Measurements from ENCODE around the gene DCBLD1. TPM values are rescaled to one million over a fixed set of nuclear protein-coding genes. Genes with fewer than 3 reads are reported as not detected.

Gene DCBLD1
- total and polyA plus RNA-seq, 7 donors, result 2.3 to 16.3 (median 6.8) TPM

- TF ChIP-seq POLR2AphosphoS5 (IDR thresholded peaks at IDR 0.05), result no peak
- H3K27ac ChIP-seq, result no peak overlapping the region
- no peaks in the 10 kb centered on the region for H3K27me3 ChIP-seq
- intact Hi-C loops (cut with DNase I), result no loop called here
- DNase-seq, result no peak
- no peak overlapping the region for H3K4me3 ChIP-seq
- peaks cover 0 to 5% (median 0%) of the 10 kb centered on the region in 4 donors for H3K36me3 ChIP-seq
- WGBS, 2 donors, result 96 to 97% methylated on average over 7 of the region's 7 CpGs
- H3K9me3 ChIP-seq, result no peaks in the 10 kb centered on the region
- peaks cover 0 to 16% (median 7%) of the 10 kb centered on the region in 4 donors for H3K4me1 ChIP-seq
These were observed 26.5 kb downstream of the DCBLD1 start for GRCh38 chr6:117509021-117509420.

- Histone ChIP-seq H3K4me1 (peaks cover 0 to 3% (median 1%) of the 10 kb centered on the region in 4 donors), H3K27me3 (no peaks in the 10 kb centered on the region), H3K36me3 (no peaks in the 10 kb centered on the region), H3K9me3 (no peaks in the 10 kb centered on the region), H3K4me3 (no peak overlapping the region), H3K27ac (no peak overlapping the region)
- 91 to 92% methylated on average over 7 of the region's 7 CpGs for WGBS, 2 donors
- no peak for DNase-seq
- TF ChIP-seq POLR2AphosphoS5 (IDR thresholded peaks at IDR 0.05) (no peak), CTCF (IDR thresholded peaks at IDR 0.05) (no peak), EP300 (IDR thresholded peaks at IDR 0.05) (no peak), POLR2A (IDR thresholded peaks at IDR 0.05) (no peak)
- intact Hi-C loops (cut with DNase I), result no loop called here
These were observed 29.8 kb downstream of the DCBLD1 start for GRCh38 chr6:117512056-117512828.

GRCh38 chr6:117512987-117513573 is 30.6 kb downstream of the DCBLD1 start:
- H3K9me3 ChIP-seq, result no peaks in the 10 kb centered on the region
- H3K4me3 ChIP-seq, result no peak overlapping the region
- no peak overlapping the region for H3K27ac ChIP-seq
- intact Hi-C loops (cut with DNase I), result no loop called here
- 74 to 95% methylated on average over 2 of the region's 2 CpGs for WGBS, 2 donors
- no peaks in the 10 kb centered on the region for H3K27me3 ChIP-seq
- no peaks in the 10 kb centered on the region for H3K4me1 ChIP-seq
- H3K36me3 ChIP-seq, result no peaks in the 10 kb centered on the region
- no peak for TF ChIP-seq CTCF (IDR thresholded peaks at IDR 0.05)
- no peak for TF ChIP-seq POLR2AphosphoS5 (IDR thresholded peaks at IDR 0.05)
- TF ChIP-seq EP300 (IDR thresholded peaks at IDR 0.05), result no peak
- TF ChIP-seq POLR2A (IDR thresholded peaks at IDR 0.05), result no peak
- no peak for DNase-seq

GRCh38 chr6:117513778-117514365 is 31.4 kb downstream of the DCBLD1 start:
- WGBS, 2 donors, result 83 to 86% methylated on average over 7 of the region's 7 CpGs
- Histone ChIP-seq H3K27me3 (no peaks in the 10 kb centered on the region), H3K27ac (no peak overlapping the region), H3K4me3 (no peak overlapping the region), H3K36me3 (no peaks in the 10 kb centered on the region), H3K9me3 (no peaks in the 10 kb centered on the region), H3K4me1 (no peaks in the 10 kb centered on the region)
- intact Hi-C loops (cut with DNase I), result no loop called here
- TF ChIP-seq CTCF (IDR thresholded peaks at IDR 0.05), result no peak
- no peak for TF ChIP-seq EP300 (IDR thresholded peaks at IDR 0.05)
- TF ChIP-seq POLR2AphosphoS5 (IDR thresholded peaks at IDR 0.05), result no peak
- no peak for TF ChIP-seq POLR2A (IDR thresholded peaks at IDR 0.05)
- DNase-seq, result no peak

GRCh38 chr6:117514655-117515054 is 32.2 kb downstream of the DCBLD1 start:
- DNase-seq, result no peak
- H3K27ac ChIP-seq, result no peak overlapping the region
- H3K4me3 ChIP-seq, result no peak overlapping the region
- 50 to 64% methylated on average over 1 of the region's 1 CpG for WGBS, 2 donors
- intact Hi-C loops (cut with DNase I), result no loop called here
- no peaks in the 10 kb centered on the region for H3K9me3 ChIP-seq
- H3K36me3 ChIP-seq, result no peaks in the 10 kb centered on the region
- TF ChIP-seq POLR2AphosphoS5 (IDR thresholded peaks at IDR 0.05), result no peak
- no peak for TF ChIP-seq CTCF (IDR thresholded peaks at IDR 0.05)
- no peak for TF ChIP-seq EP300 (IDR thresholded peaks at IDR 0.05)
- TF ChIP-seq POLR2A (IDR thresholded peaks at IDR 0.05), result no peak
- no peaks in the 10 kb centered on the region for H3K27me3 ChIP-seq
- no peaks in the 10 kb centered on the region for H3K4me1 ChIP-seq
